CD4-positive, alpha-beta T cell treated with Interferon gamma for 1 hour (primary cell): ENCODE data around the gene VASH2.
"Not testable (repeated sequence)": the region's sequence is repeated elsewhere in the genome, so short reads cannot be mapped to it uniquely, and the experiment has no call there.

Source experiments
- DNase-seq: peaks from one replicate; pipeline ENCODE4 v3.0.0-alpha.2; 2020

Gene VASH2

DNA sequence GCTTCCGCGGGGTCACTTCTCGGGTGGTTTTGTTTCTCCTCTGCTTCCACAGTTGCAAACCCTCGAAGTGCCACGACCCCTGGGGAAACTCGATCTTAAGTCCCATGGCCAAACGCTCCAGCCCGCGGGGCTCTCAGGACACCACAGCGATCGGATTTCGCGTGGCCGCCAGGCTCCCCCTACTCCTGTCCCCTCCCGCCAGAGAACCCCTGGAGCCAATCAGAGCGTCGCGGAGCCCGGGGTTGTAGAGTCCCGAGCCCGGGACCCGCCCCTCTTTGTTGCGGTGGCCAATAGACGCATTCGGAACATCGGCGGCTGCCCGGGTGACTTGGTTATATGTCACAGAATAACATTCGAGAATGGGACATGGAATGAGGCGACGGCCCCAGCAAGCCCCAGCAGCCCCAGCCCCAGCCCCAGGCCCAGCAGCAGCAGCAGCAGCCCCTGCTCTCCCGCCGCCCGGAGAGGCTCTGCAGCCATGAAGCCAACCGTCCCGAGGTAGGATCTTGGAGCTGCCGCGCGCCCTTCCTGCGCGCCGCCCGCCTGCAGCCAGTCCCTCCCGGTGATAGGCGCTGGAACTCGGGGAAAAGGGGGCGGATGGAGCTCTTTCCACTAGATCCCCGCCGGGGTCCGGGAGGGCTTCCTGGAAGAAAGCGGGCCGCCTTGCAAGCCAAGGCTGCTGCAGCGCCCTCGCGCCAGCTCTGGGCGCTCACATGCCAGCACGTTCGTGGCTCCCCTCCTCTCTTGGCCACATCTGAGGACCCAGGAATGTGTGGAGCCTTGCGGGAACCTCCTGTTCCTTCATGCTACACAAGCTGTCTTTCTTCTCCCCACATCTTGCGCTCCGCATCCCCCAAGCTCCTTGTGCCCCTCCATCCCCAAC lies at the start of gene VASH2:
Gene VASH2 (plus strand): TSS at position 299 of the 883 bp plus-strand sequence. CDS start 1,002 bp downstream, outside the sequence.
- DNase-seq, result peak; percentile 62

GRCh38 chr1:212901290-212901689 lies 49.1 kb upstream of the VASH2 start:
- no peak for DNase-seq

- no peak for DNase-seq
Observed at GRCh38 chr1:212902054-212902453, 48.3 kb upstream of the VASH2 start.

DNA sequence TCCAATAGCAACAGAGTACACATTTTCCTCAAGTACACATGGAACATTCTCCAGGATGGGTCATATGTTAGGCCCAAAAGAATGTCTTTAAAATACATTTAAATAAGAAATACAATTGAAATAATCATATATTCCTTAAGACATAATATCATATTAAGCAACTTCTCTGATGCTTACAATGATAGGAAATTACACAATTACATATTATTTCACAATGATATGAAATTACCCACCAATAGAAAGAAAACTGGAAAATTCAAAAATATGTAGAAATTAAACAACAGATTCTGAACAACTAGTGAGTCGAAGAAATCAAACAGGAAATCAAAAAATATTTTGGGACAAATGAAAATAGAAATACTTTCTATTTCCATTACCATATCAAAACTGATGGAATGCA lies 46.7 kb upstream of the VASH2 start:
- DNase-seq, result no peak

GRCh38 chr1:212908071-212908470 lies 42.3 kb upstream of the VASH2 start:
- DNase-seq, result not testable (repeated sequence)

DNA sequence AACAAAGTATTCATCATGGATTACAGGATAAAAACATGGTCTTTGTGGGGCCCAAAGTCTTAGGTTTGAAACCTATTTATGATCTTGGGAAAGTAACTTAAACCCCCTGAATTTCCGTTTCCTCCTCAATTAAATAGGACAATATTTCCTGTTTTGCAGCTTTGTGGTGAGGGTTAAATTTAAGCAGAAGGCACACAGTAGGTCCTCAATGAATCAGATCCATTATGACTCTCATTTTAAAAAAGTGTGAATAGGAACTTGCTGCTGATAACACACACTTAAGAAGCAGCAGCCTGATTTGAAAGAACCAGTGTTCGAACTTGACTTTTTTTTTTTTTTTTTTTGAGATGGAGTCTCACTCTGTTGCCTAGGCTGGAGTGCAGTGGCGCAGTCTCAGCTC lies 41.4 kb upstream of the VASH2 start:
- DNase-seq, result no peak

DNA sequence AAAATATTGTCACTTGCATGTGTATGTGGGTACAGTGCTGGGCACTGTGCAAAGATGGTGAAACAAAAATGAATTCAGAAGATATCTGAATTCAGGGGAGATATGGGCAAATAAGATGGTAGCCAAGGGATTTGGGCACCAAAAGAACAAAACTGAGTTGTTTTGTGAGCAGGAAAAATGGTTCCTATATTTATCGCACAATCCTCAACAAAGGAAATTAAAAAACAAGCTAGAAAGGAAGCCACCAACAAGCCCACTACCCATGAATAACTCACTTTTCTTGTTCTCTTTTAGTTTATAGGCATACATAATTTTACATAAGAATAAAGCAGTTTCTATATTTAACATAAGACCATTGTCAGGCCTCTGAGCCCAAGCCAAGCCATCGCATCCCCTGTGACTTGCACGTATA lies 40.7 kb upstream of the VASH2 start:
- DNase-seq, result no peak

- DNase-seq, result not testable (repeated sequence)
Observed at GRCh38 chr1:212910213-212910612, 40.1 kb upstream of the VASH2 start.

DNA sequence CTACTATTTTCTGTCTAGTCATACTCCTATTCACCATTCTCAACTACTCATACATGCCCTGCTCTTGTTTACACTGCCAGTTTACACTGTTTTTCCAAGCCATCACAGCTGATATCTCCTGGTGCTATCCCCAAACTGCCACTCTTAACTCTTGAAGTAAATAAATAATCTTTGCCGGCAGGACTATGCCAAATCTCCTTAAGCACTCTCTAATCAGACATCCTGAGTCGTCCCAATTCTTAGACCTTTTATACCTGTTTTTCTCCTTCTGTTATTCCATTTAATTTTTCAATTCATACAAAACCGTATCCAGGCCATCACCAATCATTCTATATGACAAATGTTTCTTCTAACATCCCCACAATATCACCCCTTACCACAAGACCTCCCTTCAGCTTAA lies 36.7 kb upstream of the VASH2 start:
- DNase-seq, result not testable (repeated sequence)

- not testable (repeated sequence) for DNase-seq
Observed at GRCh38 chr1:212914110-212914509, 36.2 kb upstream of the VASH2 start.

DNA sequence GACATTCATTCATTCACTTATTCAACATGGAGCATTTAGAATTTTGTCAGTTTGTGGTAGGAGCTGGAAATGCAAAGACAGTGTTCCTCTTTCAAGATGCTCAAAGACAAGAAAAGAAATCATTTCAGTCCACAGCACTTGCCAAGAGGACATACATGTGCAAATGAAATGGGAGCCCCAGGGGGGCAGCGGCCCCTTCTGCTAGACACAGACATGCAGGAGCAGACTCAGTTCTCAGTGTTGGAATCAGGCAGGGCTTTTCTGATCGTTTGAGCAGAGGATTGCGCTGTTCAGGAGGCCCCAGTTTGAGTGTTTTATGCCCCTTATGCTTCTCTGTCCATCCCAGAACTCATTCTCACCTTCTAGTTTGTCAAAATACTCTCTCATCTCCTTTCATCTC lies 35.6 kb upstream of the VASH2 start:
- DNase-seq, result no peak

GRCh38 chr1:212915245-212916091 lies 34.9 kb upstream of the VASH2 start:
- DNase-seq, result no peak

- no peak for DNase-seq
Observed at GRCh38 chr1:212916481-212917133, 33.7 kb upstream of the VASH2 start.

GRCh38 chr1:212917134-212917485 lies 33.2 kb upstream of the VASH2 start:
- no peak for DNase-seq

GRCh38 chr1:212917858-212918257 lies 32.5 kb upstream of the VASH2 start:
- no peak for DNase-seq

- no peak for DNase-seq
Observed at GRCh38 chr1:212918824-212919223, 31.5 kb upstream of the VASH2 start.

DNA sequence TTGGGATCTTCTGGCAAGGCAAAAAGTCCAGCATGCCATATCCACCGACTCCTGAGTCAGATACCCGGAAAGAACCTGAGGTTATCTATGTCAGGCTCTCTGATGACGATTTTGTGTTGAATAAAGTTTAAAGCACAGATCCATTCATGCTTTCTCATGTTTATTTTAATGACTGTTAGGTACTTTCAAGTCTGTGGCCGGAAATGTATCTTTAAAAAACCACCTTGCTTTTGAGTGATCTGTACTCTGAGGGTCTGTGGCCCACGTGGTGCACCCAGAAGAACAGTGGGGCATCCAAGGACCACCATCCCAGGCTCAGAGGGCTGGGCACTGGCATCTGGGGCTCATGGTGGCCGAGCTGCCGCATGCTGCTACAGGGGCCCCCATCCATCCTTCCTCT lies 30.1 kb upstream of the VASH2 start:
- DNase-seq, result no peak

DNA sequence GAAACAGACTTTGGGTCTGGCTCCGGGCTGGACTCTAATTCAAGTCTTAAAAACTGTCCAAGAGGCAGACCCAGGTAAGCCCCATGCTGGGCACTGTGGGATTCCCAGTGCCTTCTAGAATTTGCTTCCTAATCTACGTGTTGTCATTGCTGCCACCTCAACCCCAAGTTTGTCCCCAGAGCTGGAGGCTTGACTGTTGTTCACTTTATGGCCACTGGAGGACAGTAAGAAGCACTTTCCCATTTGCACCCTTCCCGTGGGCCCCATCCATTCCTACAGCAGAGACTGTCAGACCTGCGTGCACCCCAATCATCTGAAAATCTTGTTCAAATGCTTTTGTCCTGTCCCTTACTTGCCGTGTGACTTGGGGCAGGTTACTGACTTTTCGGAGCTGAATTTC lies 29.4 kb upstream of the VASH2 start:
- DNase-seq, result no peak

GRCh38 chr1:212922016-212922415 lies 28.3 kb upstream of the VASH2 start:
- DNase-seq, result no peak

DNA sequence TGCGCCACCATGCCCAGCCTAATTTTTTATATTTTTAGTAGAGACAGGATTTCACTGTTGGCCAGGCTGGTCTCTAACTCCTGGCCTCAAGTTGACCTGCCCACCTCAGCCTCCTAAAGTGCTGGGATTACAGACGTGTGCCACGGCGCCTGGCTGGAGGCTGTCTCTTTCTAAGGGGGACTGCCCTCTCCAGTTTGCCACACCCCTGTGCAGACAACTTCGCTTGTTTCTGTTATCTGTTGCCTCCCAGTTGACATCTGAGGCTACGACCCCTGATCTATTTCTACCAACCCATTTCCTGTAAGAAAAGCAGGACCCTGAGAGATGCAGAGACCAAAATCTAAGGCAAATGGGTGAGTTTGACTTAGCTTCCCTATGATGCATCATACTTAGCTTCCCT lies 24.0 kb upstream of the VASH2 start:
- DNase-seq, result no peak

DNA sequence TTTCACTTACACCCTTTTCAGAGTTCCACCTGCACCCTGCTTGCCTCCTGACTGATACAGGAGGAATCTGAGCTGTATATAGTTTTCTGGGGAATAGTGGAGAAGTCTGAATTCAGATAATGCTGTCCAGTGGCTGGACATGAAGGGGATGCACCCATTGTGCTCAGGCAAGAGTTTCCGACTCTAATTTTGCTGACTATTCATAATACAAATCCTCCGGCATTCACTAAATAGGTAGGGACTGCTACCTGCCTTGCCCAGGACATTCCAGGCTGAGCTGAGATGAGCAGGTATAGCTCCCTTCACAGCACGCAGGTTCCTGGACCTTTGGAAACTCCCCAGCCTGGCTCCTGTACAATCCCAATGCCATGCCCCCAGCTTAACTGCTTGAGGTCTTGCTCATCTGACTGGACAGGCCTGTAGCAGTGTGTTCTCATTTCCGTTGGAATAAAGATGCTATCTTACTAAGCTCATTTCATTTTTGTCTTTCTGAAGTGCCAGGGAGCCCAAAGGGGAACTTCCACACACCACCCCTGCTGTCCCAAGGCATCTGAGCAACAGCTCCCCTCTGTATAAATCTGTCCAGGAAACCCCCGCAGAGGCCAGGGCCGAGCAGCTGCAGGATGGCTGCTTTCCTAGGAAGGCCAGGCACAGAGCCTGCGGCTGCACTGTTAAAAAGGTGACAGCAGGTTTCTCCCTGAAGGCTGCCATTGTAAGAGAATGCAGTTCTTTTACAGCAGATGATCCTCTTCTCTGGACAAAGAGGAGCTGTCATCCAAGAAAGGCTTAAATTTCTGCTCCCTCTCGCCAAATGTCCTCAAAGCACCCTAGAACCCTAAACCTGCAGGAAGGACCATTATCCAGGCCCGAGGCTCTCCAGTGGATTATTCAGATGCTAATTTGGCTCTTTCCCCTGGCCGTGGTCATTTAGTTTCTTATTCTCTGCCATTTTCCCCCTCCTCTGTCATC lies 21.7 kb upstream of the VASH2 start:
- no peak for DNase-seq

DNA sequence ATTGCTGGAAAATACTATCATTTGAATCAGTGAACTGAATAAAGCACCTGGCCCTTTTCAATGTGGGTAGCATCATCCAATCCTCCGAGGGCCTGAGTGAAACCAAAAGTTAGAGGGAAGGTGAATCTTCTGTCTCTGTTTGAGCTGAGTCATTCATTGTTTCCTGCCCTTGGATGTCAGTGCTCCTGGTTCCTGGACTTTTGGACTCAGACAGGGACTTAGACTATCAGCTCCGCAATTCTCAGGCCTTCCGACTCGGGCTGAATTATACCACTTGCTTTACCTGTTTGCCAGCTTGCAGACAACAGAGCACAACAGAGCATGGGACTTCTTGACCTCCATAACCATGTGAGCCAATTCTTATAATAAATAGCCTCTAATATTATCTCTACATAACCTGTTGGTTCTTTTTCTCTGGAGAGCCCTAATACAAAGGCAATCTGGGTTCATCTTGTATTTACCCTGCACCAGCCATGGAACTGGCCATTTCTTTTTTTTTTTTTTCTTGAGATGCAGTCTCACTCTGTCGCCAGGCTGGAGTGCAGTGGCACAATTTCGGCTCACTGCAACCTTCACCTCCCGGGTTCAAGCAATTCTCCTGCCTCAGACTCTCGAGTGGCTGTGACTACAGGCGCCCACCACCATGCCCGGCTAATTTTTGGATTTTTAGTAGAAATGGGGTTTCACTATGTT lies 19.2 kb upstream of the VASH2 start:
- DNase-seq, result no peak
